Activated CD4-positive, alpha-beta memory T cell treated with anti-CD3 and anti-CD28 coated beads, Interleukin-2, amount 10 ng/mL, durations not matched to agents 7 days and 5 days (primary cell): ENCODE data around the gene SPARC. TPM values are rescaled to one million over a fixed set of nuclear protein-coding genes. Genes with fewer than 3 reads are reported as not detected.
"Not testable (repeated sequence)": the region's sequence is repeated elsewhere in the genome, so short reads cannot be mapped to it uniquely, and the experiment has no call there.

ENCODE experiments used
- CTCF ChIA-PET: fragments of 350-600 bp; sonication (Branson Sonifier 250); formaldehyde crosslinking; loops from one replicate; lab custom pipeline; 2021; ENCODE audit warnings: antibody characterized with exemption, inconsistent platforms; lab: Charles Lee
- POLR2A ChIA-PET: fragments of 350-600 bp; sonication (Branson Sonifier 250); formaldehyde crosslinking; loops from one replicate; lab custom pipeline; 2021; ENCODE audit warnings: antibody characterized with exemption; lab: Charles Lee
- DNase-seq: peaks from one replicate; pipeline ENCODE4 v3.0.0-alpha.2; 2020
- H3K27ac Mint-ChIP-seq: one replicate; pipeline ENCODE4 v1.8.0; 2021; ENCODE audit warnings: mild to moderate bottlenecking, mixed read lengths
- H3K27me3 Mint-ChIP-seq: one replicate; pipeline ENCODE4 v1.8.0; 2021; ENCODE audit warnings: mixed read lengths
- H3K36me3 Mint-ChIP-seq: one replicate; pipeline ENCODE4 v1.8.0; 2021; ENCODE audit warnings: low read depth, mixed read lengths
- H3K4me1 Mint-ChIP-seq: one replicate; pipeline ENCODE4 v1.8.0; 2021; ENCODE audit warnings: mixed read lengths
- H3K4me3 Mint-ChIP-seq: one replicate; pipeline ENCODE4 v1.8.0; 2021; ENCODE audit warnings: mild to moderate bottlenecking, mixed read lengths
- H3K9me3 Mint-ChIP-seq: one replicate; pipeline ENCODE4 v1.8.0; 2021; ENCODE audit warnings: mixed read lengths
- total RNA-seq, 2 experiments: library from RNA; stranded (reverse); gene quantifications; one replicate each; pipeline ENCODE4 v1.2.3, GENCODE V29; 2021

Gene SPARC, protein sequence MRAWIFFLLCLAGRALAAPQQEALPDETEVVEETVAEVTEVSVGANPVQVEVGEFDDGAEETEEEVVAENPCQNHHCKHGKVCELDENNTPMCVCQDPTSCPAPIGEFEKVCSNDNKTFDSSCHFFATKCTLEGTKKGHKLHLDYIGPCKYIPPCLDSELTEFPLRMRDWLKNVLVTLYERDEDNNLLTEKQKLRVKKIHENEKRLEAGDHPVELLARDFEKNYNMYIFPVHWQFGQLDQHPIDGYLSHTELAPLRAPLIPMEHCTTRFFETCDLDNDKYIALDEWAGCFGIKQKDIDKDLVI
- total RNA-seq: under 1 TPM in 1 of 2 experiments, not detected in 1; 0.25 TPM

DNA sequence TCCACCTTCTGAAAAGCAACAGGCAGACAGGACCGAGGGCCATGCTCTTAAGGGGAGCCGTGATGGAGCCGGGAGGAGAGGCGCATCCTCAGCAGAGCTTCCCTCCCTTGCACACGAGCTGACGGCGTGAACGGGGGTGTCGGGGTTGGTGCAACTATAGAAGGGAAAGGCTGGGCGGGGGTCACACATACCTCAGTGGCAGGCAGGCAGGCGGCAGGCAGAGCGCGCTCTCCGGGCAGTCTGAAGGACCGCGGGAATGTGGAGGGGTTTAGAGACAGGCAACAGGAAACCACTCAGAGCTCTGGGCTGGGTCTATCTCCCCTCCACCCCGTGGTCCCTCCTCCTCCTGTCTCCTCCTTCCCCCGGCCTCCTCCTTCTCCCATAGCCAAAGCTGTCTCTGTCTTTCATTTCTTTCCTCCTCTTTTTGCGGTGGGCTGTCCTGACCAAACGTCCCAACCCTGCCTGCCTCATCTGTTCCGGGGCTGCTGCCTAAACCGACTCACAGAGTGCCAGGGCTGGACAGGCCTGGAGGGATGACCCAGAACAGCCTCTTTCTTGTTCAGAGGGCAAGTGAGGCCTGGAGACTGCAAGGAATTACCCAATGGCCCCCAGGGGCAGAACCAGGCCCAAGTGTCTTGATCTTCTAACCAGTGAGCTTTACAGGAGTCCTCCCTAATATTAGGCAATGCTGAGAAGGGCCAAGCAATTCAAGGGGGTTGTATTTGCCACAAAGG, at the start of gene SPARC:
Gene SPARC (minus strand): TSS at position 242 of the 734 bp plus-strand sequence. CDS start 10,727 bp downstream, outside the sequence.
- POLR2A ChIA-PET: no interaction called here
- no peak within 1 kb of the TSS for H3K27ac Mint-ChIP-seq
- H3K27me3 Mint-ChIP-seq: peaks cover 36% of the 10 kb centered on the region
- no peak within 1 kb of the TSS for H3K4me3 Mint-ChIP-seq
- no peaks in the 10 kb centered on the region for H3K36me3 Mint-ChIP-seq
- DNase-seq: no peak
- CTCF ChIA-PET: no interaction called here
- no peaks in the 10 kb centered on the region for H3K9me3 Mint-ChIP-seq
- peaks cover 11% of the 10 kb centered on the region for H3K4me1 Mint-ChIP-seq

GRCh38 chr5:151735646-151736045, 48.9 kb upstream of the SPARC start:
- DNase-seq: no peak
- no peak overlapping the region for H3K4me3 Mint-ChIP-seq
- peaks cover 7% of the 10 kb centered on the region for H3K4me1 Mint-ChIP-seq
- CTCF ChIA-PET: interaction anchor here (0.7 to 1.4 kb wide), 3 partner anchors 35 to 212 kb away, joined by 3 to 4 read pairs (median 3); no protein-coding TSS in a partner anchor
- no peaks in the 10 kb centered on the region for H3K27me3 Mint-ChIP-seq
- no peaks in the 10 kb centered on the region for H3K9me3 Mint-ChIP-seq
- no peak overlapping the region for H3K27ac Mint-ChIP-seq
- peaks cover 11% of the 10 kb centered on the region for H3K36me3 Mint-ChIP-seq
- POLR2A ChIA-PET: interaction anchor here (0.6 kb wide), 1 partner anchor 9 kb away, joined by 3 read pairs; no protein-coding TSS in a partner anchor

DNA sequence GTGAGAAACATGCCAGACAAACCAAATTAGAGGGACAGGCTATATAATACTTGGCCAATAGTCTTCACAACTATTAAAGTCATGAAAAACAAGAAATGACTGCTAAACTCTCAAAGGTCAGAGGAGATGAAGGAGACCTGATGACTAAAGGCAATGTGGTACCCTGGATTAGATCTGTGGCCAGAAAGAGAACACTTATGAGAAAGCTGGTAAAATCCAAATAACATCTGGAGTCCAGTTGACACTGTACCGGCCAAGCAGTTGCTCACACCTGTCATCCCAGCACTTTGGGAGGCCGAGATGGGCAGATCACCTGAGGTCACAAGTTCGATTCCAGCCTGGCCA, 47.3 kb upstream of the SPARC start:
- peaks cover 8% of the 10 kb centered on the region for H3K4me1 Mint-ChIP-seq
- H3K27me3 Mint-ChIP-seq: no peaks in the 10 kb centered on the region
- peaks cover 17% of the 10 kb centered on the region for H3K36me3 Mint-ChIP-seq
- DNase-seq: no peak
- ChIA-PET POLR2A (no interaction called here), CTCF (no interaction called here)
- H3K9me3 Mint-ChIP-seq: peaks cover 7% of the 10 kb centered on the region
- H3K4me3 Mint-ChIP-seq: no peak overlapping the region
- H3K27ac Mint-ChIP-seq: no peak overlapping the region

DNA sequence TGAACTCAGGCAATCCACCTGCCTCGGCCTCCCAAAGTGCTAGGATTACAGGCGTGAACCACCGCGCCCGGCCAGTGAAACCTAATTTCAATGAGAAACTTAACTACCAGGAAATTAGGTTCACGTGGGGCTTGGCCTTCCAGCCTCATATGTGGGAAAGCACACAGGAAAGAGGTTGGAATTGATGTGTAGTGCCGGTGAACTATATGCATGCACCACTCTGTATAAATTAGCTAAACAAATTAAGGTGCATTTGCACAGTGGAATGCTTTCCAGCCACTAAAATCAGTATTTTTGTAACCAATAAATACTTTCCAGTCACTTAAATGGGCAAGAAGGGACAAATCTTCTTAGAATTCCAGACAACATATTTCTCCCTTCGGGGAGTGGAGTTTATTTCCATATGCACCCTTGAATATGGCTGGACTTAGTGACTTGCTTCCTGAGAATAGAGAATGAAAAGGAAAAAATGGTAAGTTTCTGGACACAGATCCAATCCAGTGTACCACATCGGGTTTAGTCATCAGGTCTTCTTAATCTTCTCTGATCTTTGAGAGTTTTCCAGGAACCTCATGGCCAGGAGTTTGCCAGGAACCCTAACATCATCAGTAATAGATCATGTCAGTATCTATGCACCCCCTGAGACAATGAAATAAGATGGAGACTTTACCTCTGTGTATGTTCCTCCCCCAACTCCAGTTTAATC, 46.8 kb upstream of the SPARC start:
- H3K4me3 Mint-ChIP-seq: no peak overlapping the region
- H3K36me3 Mint-ChIP-seq: peaks cover 17% of the 10 kb centered on the region
- POLR2A ChIA-PET: no interaction called here
- H3K27ac Mint-ChIP-seq: no peak overlapping the region
- CTCF ChIA-PET: no interaction called here
- no peak for DNase-seq
- no peaks in the 10 kb centered on the region for H3K27me3 Mint-ChIP-seq
- H3K4me1 Mint-ChIP-seq: peaks cover 8% of the 10 kb centered on the region
- H3K9me3 Mint-ChIP-seq: peaks cover 7% of the 10 kb centered on the region

GRCh38 chr5:151730381-151730780, 43.7 kb upstream of the SPARC start:
- Mint-ChIP-seq H3K27me3 (no peaks in the 10 kb centered on the region), H3K4me3 (no peak overlapping the region), H3K4me1 (peaks cover 11% of the 10 kb centered on the region), H3K9me3 (peaks cover 10% of the 10 kb centered on the region), H3K27ac (no peak overlapping the region), H3K36me3 (peaks cover 16% of the 10 kb centered on the region)
- CTCF ChIA-PET: interaction anchor here (0.6 to 2.7 kb wide), 3 partner anchors 11 to 71 kb away, joined by 4 to 16 read pairs (median 5); no protein-coding TSS in a partner anchor
- POLR2A ChIA-PET: no interaction called here
- DNase-seq: no peak

- DNase-seq, H3K27ac Mint-ChIP-seq, H3K27me3 Mint-ChIP-seq, H3K9me3 Mint-ChIP-seq, CTCF ChIA-PET, H3K4me3 Mint-ChIP-seq, POLR2A ChIA-PET: not testable (repeated sequence)
- Mint-ChIP-seq H3K4me1 (peaks cover 11% of the 10 kb centered on the region), H3K36me3 (peaks cover 16% of the 10 kb centered on the region)
Measured at GRCh38 chr5:151729597-151729996, 42.9 kb upstream of the SPARC start.

GRCh38 chr5:151724360-151724759, 37.6 kb upstream of the SPARC start:
- Mint-ChIP-seq H3K36me3 (peaks cover 8% of the 10 kb centered on the region), H3K27ac (no peak overlapping the region), H3K4me1 (peaks cover 18% of the 10 kb centered on the region), H3K4me3 (no peak overlapping the region), H3K9me3 (peaks cover 5% of the 10 kb centered on the region), H3K27me3 (no peaks in the 10 kb centered on the region)
- ChIA-PET CTCF (interaction anchor here (1.3 kb wide), 1 partner anchor 72 kb away, joined by 3 read pairs; no protein-coding TSS in a partner anchor), POLR2A (no interaction called here)
- DNase-seq: no peak

- no peaks in the 10 kb centered on the region for H3K27me3 Mint-ChIP-seq
- CTCF ChIA-PET: interaction anchor here (1.3 kb wide), 1 partner anchor 71 kb away, joined by 4 read pairs; no protein-coding TSS in a partner anchor
- POLR2A ChIA-PET: interaction anchor here (0.6 kb wide), 1 partner anchor 9 kb away, joined by 4 read pairs; no protein-coding TSS in a partner anchor
Measured at GRCh38 chr5:151722546-151722945, 35.8 kb upstream of the SPARC start.

GRCh38 chr5:151721812-151722391, 35.2 kb upstream of the SPARC start:
- CTCF ChIA-PET: interaction anchor here (1.3 to 4.1 kb wide), 4 partner anchors 10 to 70 kb away, joined by 3 to 22 read pairs (median 5); no protein-coding TSS in a partner anchor
- H3K4me3 Mint-ChIP-seq: no peak overlapping the region

More at GRCh38 chr5:151722546-151722945, 35.8 kb upstream of the SPARC start:
- Mint-ChIP-seq H3K9me3 (no peaks in the 10 kb centered on the region), H3K4me1 (peaks cover 12% of the 10 kb centered on the region), H3K27ac (no peak overlapping the region), H3K36me3 (peaks cover under 1% of the 10 kb centered on the region), H3K4me3 (no peak overlapping the region)
- DNase-seq: no peak

DNA sequence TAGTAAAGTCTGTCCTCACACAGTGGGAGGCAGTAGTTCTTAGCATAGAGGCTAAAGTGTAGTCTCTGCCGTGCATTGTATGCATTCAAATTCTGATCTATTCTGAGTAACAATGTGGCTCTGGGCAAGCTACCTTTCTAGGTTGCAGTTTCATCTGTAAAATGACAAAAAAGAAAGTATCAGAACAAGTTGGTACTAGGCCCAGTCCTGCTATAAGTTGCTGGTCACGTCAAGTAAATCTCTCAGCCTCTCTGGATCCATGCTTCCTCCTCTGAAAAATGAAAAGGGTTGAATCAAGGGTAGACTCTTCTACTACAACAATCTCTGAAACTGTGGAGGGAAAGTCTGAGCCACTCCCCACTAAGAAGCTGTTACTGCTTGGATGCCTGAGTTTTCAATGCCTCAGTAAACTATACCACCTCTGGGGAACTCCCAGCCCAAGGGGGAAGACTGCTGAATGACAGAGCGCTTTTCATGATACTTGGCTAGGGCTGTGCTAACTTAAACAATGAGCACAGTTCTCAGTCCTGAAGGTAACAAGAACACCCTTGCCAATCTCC, 34.5 kb upstream of the SPARC start:
- Mint-ChIP-seq H3K27me3 (no peaks in the 10 kb centered on the region), H3K4me3 (no peak overlapping the region), H3K4me1 (peaks cover 12% of the 10 kb centered on the region), H3K9me3 (no peaks in the 10 kb centered on the region), H3K36me3 (no peaks in the 10 kb centered on the region), H3K27ac (peak overlapping the region; percentile 14)
- POLR2A ChIA-PET: interaction anchor here (1.1 kb wide), 1 partner anchor 18 kb away, joined by 3 read pairs; no protein-coding TSS in a partner anchor
- no peak for DNase-seq
- CTCF ChIA-PET: interaction anchor here (1.1 to 4.1 kb wide), 7 partner anchors 9 to 104 kb away, joined by 3 to 22 read pairs (median 4); no protein-coding TSS in a partner anchor

More at GRCh38 chr5:151721812-151722391, 35.2 kb upstream of the SPARC start:
- H3K27me3 Mint-ChIP-seq: no peaks in the 10 kb centered on the region
- POLR2A ChIA-PET: interaction anchor here (0.6 to 1.1 kb wide), 2 partner anchors 9 to 19 kb away, joined by 3 to 4 read pairs; no protein-coding TSS in a partner anchor
- no peak for DNase-seq
- H3K27ac Mint-ChIP-seq: no peak overlapping the region
- no peaks in the 10 kb centered on the region for H3K9me3 Mint-ChIP-seq
- peaks cover 12% of the 10 kb centered on the region for H3K4me1 Mint-ChIP-seq
- no peaks in the 10 kb centered on the region for H3K36me3 Mint-ChIP-seq

- H3K36me3 Mint-ChIP-seq: no peaks in the 10 kb centered on the region
- H3K9me3 Mint-ChIP-seq: no peaks in the 10 kb centered on the region
- CTCF ChIA-PET: interaction anchor here (0.9 to 4.1 kb wide), 6 partner anchors 15 to 105 kb away, joined by 3 to 22 read pairs (median 5); no protein-coding TSS in a partner anchor
- no peaks in the 10 kb centered on the region for H3K27me3 Mint-ChIP-seq
- no peak for DNase-seq
- no peak overlapping the region for H3K4me3 Mint-ChIP-seq
- H3K27ac Mint-ChIP-seq: no peak overlapping the region
- POLR2A ChIA-PET: interaction anchor here (1.4 kb wide), 1 partner anchor 32 kb away, joined by 3 read pairs; no protein-coding TSS in a partner anchor
- peaks cover 12% of the 10 kb centered on the region for H3K4me1 Mint-ChIP-seq
Measured at GRCh38 chr5:151720215-151720614, 33.5 kb upstream of the SPARC start.
